Upper lobe of right lung (tissue), 1 donor: ENCODE measurements around the gene EVA1C. TPM values are rescaled to one million over a fixed set of nuclear protein-coding genes. Genes with fewer than 3 reads are reported as not detected.

Experiments
- ATAC-seq: fragments of 200-7000 bp; cut with Tn5 transposase; one replicate; pipeline ENCODE4 v1.9.1; 2020; ENCODE audit warnings: mild to moderate bottlenecking, moderate library complexity
- DNase-seq: peaks from one replicate; pipeline ENCODE4 v3.0.0-alpha.2; 2020
- H3K27ac ChIP-seq: fragments of 200-600 bp; one replicate; pipeline ENCODE4 v1.8.0; 2022
- H3K27me3 ChIP-seq: fragments of 200-600 bp; one replicate; pipeline ENCODE4 v1.8.0; 2022; ENCODE audit warnings: mild to moderate bottlenecking
- H3K36me3 ChIP-seq: fragments of 200-600 bp; one replicate; pipeline ENCODE4 v1.8.0; 2022
- H3K4me1 ChIP-seq: fragments of 200-600 bp; one replicate; pipeline ENCODE4 v1.8.0; 2022
- H3K4me3 ChIP-seq: fragments of 200-600 bp; one replicate; pipeline ENCODE4 v1.8.0; 2022; ENCODE audit warnings: mild to moderate bottlenecking
- H3K9me3 ChIP-seq: fragments of 200-600 bp; one replicate; pipeline ENCODE4 v1.8.0; 2022
- intact Hi-C: fragments of 100-400 bp; cut with DNase I; formaldehyde crosslinking; loops from one replicate; pipeline ENCODE4 v1.11.0; 2022
- total RNA-seq: library from RNA; stranded (reverse); fragmentation: NEBNext Ultra II Directional; extraction: Animal tissue kit (Norgen Biotek cat#: 25700); gene quantifications from one replicate; pipeline ENCODE4 v1.2.1, GENCODE V29; 2021
- TF ChIP-seq, protein P1 (sequence below): fragments of 200-600 bp; IDR thresholded peaks from one replicate; pipeline ENCODE4 v1.8.0; 2022; ENCODE audit warnings: antibody characterized with exemption
- donor health status: DM: no; HTN: yes; CAD: no; lungs with severe emphysema.

The EVA1C gene
- total RNA-seq, 1 donor from 2014 or later: 55.4 TPM

DNA sequence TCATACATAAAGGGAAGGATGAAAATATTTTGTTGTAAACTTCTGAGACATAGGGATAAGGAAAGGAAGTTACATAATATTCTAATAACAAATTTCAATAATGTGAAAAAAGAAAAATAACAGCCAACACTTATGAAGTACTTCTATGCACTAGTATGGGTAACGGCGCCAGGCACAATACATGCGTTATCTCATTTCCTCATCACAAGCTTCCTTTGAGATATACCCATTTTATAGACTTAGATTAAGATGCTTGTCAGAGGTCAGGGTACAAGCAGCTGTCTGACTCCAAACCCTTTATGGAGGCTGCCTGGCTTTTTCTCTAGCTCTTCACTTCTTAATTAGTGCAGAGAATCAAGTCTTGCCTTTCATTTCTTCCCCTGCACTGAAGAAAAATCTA, 131.5 kb downstream of the EVA1C start:
- no peaks in the 10 kb centered on the region for H3K9me3 ChIP-seq
- H3K36me3 ChIP-seq: no peaks in the 10 kb centered on the region
- no peak overlapping the region for H3K4me3 ChIP-seq
- DNase-seq: no peak
- no peaks in the 10 kb centered on the region for H3K4me1 ChIP-seq
- intact Hi-C loops: no loop called here
- H3K27ac ChIP-seq: no peak overlapping the region
- TF ChIP-seq, protein P1, sequence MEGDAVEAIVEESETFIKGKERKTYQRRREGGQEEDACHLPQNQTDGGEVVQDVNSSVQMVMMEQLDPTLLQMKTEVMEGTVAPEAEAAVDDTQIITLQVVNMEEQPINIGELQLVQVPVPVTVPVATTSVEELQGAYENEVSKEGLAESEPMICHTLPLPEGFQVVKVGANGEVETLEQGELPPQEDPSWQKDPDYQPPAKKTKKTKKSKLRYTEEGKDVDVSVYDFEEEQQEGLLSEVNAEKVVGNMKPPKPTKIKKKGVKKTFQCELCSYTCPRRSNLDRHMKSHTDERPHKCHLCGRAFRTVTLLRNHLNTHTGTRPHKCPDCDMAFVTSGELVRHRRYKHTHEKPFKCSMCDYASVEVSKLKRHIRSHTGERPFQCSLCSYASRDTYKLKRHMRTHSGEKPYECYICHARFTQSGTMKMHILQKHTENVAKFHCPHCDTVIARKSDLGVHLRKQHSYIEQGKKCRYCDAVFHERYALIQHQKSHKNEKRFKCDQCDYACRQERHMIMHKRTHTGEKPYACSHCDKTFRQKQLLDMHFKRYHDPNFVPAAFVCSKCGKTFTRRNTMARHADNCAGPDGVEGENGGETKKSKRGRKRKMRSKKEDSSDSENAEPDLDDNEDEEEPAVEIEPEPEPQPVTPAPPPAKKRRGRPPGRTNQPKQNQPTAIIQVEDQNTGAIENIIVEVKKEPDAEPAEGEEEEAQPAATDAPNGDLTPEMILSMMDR: no peak
- no peaks in the 10 kb centered on the region for H3K27me3 ChIP-seq
- ATAC-seq: no peak

- intact Hi-C loops: no loop called here
- ATAC-seq (no peak), DNase-seq (no peak)
- Histone ChIP-seq H3K9me3 (no peaks in the 10 kb centered on the region), H3K27ac (no peak overlapping the region), H3K27me3 (no peaks in the 10 kb centered on the region), H3K36me3 (no peaks in the 10 kb centered on the region), H3K4me1 (no peaks in the 10 kb centered on the region), H3K4me3 (no peak overlapping the region)
- TF ChIP-seq, protein P1: no peak
Measured at GRCh38 chr21:32544697-32545096, 132.2 kb downstream of the EVA1C start.

DNA sequence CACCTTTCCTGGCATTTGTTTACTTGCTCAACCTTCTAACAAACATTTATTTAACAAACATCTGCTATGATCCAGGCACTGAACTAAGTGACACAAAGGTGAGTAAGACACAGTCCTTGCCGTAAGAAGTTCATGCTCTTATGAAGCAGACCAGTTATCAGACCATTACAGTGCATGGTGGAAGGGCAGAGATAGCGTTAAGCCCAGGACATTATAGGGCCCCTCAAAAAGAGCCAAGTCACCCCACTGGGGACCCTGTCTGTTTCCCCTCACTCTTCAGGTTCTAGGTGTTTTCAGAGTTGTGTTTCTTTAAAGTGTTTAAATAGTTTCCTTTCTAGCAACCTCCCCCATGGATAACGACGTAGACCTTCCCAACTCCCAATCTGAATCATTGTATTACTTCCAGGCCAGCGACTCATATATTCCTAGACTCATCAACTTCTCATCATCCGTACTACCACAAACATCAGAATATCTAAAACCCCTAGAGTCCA, 133.5 kb downstream of the EVA1C start:
- Histone ChIP-seq H3K9me3 (no peaks in the 10 kb centered on the region), H3K36me3 (no peaks in the 10 kb centered on the region), H3K27me3 (no peaks in the 10 kb centered on the region), H3K4me3 (no peak overlapping the region), H3K27ac (no peak overlapping the region), H3K4me1 (no peaks in the 10 kb centered on the region)
- intact Hi-C loops: no loop called here
- no peak for DNase-seq
- ATAC-seq: no peak
- TF ChIP-seq, protein P1: no peak

- Histone ChIP-seq H3K9me3 (no peaks in the 10 kb centered on the region), H3K36me3 (no peaks in the 10 kb centered on the region), H3K27ac (no peak overlapping the region), H3K4me1 (no peaks in the 10 kb centered on the region), H3K27me3 (no peaks in the 10 kb centered on the region), H3K4me3 (no peak overlapping the region)
- ATAC-seq (no peak), DNase-seq (no peak)
- intact Hi-C loops: no loop called here
- TF ChIP-seq, protein P1: no peak
Measured at GRCh38 chr21:32547018-32547417, 134.5 kb downstream of the EVA1C start.

DNA sequence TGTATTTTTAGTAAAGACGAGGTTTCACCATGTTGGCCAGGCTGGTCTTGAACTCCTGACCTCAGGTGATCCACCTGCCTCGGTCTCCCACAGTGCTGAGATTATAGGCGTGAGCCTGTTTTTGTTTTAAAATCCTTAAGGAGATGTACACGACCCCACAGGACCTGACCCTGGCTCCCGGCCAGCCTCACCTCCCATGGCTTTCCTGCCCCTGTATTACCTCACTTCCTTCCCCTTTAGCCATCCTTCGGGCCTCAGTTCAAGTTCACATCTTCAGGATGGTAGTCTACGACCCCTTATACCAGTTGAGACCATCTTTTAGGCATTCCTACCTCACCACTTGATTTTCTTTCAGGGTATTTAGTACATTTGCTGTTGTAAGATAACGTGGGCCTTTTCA, 136.5 kb downstream of the EVA1C start:
- Histone ChIP-seq H3K36me3 (no peaks in the 10 kb centered on the region), H3K27me3 (no peaks in the 10 kb centered on the region), H3K4me3 (no peak overlapping the region), H3K9me3 (no peaks in the 10 kb centered on the region), H3K4me1 (no peaks in the 10 kb centered on the region), H3K27ac (no peak overlapping the region)
- TF ChIP-seq, protein P1: no peak
- DNase-seq (no peak), ATAC-seq (no peak)
- intact Hi-C loops: no loop called here

GRCh38 chr21:32549440-32549839, 136.9 kb downstream of the EVA1C start:
- no peak overlapping the region for H3K4me3 ChIP-seq
- no peak for DNase-seq
- no peak for ATAC-seq
- no peaks in the 10 kb centered on the region for H3K9me3 ChIP-seq
- H3K36me3 ChIP-seq: no peaks in the 10 kb centered on the region
- TF ChIP-seq, protein P1: no peak
- no peaks in the 10 kb centered on the region for H3K4me1 ChIP-seq
- H3K27ac ChIP-seq: no peak overlapping the region
- intact Hi-C loops: no loop called here
- no peaks in the 10 kb centered on the region for H3K27me3 ChIP-seq
